GM12892 (cell line): ENCODE results near the gene LRRC15.

Experiments used
- POLR2A ChIP-seq: IDR thresholded peaks from 2 replicates; pipeline ENCODE4 v1.6.1; 2011; ENCODE audit warnings: low read depth, low read length, control low read depth
- POLR2AphosphoS5 ChIP-seq: IDR thresholded peaks from 2 replicates; pipeline ENCODE4 v1.6.1; 2011; ENCODE audit warnings: low read depth, low read length, control low read depth

- no peak for TF ChIP-seq POLR2AphosphoS5
- no peak for TF ChIP-seq POLR2A
These were observed 14.2 kb downstream of the LRRC15 start for GRCh38 chr3:194355379-194355778.
